Activated CD4-positive, alpha-beta T cell treated with anti-CD3 and anti-CD28 coated beads, Interleukin-2, amount 50 U/mL, for 16 hours (primary cell): Measurements from ENCODE around the gene ORAI1.
"Not testable (repeated sequence)": the region's sequence is repeated elsewhere in the genome, so short reads cannot be mapped to it uniquely, and the experiment has no call there.

Experiments
- DNase-seq: peaks from one replicate; pipeline ENCODE4 v3.0.0-alpha.2; 2020

The ORAI1 gene

DNA sequence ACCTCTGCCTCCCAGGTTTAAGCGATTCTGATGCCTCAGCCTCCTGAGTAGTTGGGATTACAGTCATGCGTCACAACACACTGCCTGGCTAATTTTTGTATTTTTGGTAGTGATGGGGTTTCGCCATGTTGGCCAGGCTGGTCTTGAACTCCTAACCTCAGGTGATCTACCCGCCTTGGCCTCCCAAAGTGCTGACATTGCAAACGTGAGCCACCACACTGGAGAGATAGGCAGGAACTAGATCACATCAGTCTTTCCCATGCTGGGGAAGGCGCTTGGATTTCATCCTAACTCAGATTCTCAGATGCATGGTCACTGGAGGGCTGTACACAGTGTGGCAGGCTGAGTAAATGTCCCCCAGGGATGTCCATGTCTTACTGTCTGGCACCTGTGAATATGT is 18.0 kb upstream of the ORAI1 start:
- DNase-seq: no peak

DNA sequence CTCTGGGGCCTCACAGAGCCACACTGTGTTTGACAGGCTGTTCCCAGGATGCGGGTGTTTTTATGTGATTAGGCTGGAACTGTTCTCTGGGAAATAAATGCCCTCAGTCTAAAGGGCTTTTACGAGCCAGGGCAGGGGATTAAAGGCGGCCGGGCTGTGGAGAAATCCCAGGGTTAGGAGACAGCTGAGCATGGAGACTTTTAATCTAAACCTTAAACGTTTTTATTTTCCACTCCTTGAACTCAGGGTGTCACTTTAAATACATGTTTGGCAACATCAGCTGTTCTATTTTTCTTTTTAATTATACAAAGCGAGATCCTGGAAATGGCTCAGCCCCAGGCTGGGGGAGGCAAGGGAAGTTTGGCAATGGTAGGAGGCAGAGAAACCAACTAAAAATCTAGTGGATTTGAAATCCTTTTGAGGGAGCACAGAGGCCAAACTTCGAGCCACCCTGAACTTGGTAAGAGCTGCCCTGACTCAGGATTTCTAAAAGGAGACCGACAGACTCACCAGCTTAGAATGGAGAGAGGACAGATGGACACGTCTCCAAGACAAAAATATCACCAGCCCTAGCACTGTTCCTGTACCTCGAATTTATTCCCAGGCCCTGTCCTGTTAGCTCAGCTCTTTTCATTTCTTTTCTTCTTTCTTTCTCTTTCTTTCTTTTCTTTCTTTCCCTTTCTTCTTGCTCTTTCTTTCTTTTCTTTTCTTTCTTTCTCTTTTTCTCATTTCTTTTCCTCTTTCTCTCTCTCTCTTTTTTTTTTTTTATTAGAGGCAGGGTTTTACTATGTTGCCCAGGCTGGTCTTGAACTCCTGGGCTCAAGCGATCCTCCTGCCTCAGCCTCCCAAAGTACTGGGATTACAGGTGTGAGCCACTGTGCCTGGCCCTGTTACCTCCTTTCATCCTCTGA is 15.8 kb upstream of the ORAI1 start:
- no peak for DNase-seq

DNA sequence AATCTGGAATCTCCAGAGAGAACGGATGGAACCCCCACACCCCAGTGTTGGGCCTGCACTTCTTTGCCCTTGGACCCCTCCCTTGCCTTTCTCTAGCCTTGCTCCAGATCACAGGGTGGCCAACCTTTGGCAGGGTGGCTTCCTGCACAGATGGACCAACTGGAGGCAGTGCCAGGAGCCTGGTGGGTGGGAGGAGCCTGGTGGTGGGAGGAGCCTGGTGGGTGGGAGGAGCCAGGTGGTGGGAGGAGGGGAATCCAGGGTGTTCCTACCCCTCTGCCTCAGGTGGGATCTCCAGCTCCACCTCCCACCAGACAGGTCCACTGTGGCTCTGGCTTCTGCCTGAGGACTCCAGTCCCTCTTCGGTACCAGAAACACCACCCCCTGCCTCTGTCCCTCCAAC is 15.0 kb upstream of the ORAI1 start:
- DNase-seq: peak; percentile 12

DNA sequence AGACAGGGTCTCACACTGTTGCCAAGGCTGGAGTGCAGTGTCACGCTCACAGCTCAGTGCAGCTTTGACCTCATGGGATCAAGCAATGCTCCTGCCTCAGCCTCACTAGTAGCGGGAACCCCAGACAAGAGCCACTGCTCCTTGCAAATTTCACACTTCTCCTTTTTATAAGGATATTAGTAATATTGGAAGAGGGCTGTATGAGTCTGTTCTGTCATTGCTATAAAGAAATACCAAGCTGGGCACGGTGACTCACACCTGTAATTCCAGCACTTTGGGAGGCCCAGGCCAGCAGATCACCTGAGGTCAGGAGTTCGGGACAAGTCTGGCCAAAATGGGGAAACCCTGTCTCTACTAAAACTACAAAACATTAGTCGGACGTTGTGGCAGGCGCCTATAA is 12.9 kb upstream of the ORAI1 start:
- DNase-seq: no peak

DNA sequence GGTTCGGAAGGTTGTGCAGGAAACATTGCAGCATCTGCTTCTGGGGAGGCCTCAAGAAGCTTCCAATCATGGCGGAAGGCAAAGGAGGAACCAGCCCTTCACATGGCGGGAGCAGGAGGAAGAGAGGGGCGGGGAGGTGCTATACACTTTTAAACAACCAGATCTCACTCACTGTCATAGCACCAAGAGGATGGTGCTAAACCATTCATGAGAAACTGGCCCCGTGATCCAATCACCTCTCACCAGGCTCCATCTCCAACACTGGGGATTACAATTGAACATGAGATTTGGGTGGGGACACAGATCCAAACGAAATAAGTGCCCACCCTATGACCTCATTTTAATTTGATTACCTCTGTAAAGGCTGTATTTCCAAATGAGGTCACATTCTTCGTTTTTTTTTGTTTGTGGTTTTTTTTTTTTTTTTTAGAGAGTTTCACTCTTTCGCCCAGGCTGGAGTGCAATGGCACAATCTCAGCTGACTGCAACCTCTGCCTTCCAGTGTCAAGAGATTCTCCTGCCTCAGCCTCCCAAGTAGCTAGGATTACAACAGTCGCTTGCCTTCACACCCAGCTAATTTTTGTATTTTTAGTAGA is 11.4 kb upstream of the ORAI1 start:
- DNase-seq: no peak

DNA sequence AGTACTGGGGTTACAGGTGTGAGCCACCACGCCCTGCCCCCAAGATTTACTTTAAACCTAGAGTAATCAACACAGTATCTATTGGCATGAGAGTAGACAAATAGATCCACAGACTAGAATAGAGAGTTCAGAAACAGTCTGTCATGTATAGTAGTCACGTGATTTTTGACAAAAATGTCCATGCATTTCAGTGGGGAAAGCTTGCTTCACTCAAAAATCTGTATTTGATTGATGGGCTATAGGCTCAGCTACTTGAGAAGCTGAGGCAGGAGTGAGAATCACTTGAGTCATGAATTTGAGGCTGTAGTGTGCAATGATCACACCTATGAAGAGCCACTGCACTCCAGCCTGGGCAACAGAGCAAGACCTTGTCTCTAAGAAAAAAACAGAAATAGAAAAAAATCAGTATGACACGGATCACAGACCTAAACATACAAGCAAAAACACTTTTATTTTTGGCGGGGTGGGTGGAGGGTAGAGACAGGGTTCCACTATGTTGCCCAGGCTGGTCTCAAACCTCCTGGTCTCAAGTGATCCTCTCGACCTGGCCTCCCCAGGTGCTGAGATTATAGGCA is 7.6 kb upstream of the ORAI1 start:
- DNase-seq: no peak

DNA sequence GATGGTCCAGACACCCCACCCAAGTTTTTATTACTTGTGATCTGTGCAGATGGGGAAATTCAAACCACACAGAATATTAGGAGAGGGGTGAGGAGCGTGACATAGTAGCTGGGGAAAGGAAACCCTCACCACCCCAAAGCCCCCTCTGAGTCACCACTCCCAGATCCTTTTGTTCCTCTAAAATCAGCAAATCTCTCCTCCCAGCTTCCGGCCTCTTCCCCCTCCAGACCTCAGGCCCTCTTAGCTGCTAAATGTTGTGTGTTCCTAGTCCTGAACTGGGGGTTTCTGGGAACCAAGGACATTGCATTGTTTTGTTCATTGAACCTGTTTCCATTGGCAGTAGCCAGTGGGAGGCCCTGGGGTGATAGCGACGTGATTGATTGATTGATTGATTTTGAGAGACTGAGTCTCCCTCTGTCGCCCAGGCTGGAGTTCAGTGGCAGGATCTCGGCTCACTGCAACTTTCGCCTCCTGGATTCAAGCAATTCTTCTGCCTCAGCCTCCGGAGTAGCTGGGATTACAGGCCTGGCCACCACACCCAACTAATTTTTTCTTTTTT is 5.9 kb upstream of the ORAI1 start:
- DNase-seq: no peak

DNA sequence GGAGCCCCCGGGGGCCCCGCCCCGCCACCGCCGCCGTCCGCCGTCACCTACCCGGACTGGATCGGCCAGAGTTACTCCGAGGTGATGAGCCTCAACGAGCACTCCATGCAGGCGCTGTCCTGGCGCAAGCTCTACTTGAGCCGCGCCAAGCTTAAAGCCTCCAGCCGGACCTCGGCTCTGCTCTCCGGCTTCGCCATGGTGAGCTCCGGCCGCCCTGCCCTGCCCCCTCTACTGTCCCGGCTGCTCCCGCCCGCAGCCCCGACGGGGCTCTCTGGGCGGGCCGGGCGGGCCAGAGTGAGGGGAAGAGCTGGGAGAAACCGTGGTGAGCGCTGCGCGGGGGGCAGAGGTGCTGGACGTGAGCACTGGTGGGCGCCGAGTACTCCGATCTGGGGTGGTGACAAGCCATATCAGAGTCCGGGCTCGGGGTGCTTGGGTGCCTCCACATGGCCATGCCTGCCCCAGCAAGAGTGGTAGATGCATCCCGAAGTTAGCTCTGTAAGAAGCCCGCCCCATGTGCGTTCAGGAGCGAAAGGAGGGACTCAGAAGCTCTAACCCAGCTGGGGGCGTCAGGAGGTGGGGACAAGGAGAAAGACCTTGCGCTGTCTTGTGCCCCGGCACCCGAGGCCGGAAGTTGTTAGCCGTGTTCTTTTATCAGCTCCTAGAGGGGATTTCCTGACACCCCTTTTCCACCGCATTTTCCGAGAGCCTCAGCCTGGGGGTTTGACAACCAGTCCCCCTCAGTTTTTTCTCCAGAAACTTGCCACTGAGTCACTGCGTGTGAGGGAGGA is 717 bp downstream of the ORAI1 start:
- DNase-seq: peak; percentile 86

DNA sequence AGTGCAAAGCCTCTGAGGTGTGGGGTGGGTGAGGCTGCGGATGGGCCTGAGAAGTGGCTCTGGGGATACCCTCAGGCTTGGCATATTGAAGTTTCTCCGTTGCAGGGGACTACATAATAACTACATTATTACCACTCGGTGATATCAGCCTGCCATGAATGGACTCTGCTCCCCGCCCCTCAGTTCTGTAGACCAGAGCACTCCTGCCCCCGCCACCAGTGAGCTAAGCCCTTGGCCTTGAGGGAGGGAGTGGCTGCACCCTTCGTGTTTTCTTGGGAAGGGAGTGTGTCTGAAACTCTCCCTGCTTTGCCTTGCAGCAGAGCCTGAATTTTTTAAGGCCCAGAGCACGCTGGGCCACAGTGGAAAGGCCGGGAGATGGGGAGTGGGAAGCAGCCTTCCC is 1.7 kb downstream of the ORAI1 start:
- DNase-seq: peak; percentile 30

DNA sequence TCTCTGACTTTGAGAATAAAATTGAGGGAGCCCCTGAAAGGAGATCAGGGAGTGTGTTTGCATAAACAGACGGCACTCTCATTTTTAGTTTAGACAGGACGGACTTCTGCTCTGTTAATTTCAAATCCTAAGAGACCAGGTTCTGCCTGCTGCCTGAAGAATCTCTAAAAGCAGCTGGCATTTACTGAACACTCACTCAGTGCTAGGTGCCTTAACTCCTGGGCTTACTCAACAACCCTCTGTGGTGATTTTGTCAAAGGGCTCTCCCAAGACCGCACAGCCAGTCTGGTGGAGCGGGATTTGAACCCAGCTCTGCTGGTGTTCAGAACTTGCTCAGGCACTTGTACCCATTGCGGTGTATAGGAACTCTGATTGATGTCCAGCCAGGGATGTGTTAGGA is 2.2 kb downstream of the ORAI1 start:
- peak; percentile 51 for DNase-seq

DNA sequence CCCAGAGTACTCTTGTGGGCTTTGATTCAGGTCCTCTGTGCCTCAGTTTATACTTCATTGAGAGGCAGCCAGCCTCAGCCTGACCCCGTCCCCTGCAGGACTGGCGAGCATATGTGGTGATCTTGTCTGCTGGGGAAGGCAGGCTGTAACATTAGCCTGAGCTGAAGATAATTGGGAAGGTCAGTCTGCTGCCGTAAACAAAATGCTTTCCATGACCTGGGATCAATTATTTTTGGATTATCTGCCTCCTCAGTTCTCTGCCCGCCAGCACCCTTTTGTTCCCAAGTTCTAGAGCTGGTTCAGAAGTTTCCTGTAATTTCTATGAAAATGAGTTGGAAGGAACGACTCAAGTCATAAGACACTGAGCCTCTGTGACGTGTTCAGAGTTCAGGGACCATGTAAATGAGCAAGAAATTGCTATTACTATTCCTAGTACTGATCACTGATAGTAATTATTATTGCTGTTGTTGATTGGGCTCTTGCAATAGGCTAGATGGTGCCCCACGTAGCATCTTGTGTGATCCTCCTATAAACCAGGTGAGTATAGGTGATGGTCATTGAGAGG is 4.5 kb downstream of the ORAI1 start:
- no peak for DNase-seq

DNA sequence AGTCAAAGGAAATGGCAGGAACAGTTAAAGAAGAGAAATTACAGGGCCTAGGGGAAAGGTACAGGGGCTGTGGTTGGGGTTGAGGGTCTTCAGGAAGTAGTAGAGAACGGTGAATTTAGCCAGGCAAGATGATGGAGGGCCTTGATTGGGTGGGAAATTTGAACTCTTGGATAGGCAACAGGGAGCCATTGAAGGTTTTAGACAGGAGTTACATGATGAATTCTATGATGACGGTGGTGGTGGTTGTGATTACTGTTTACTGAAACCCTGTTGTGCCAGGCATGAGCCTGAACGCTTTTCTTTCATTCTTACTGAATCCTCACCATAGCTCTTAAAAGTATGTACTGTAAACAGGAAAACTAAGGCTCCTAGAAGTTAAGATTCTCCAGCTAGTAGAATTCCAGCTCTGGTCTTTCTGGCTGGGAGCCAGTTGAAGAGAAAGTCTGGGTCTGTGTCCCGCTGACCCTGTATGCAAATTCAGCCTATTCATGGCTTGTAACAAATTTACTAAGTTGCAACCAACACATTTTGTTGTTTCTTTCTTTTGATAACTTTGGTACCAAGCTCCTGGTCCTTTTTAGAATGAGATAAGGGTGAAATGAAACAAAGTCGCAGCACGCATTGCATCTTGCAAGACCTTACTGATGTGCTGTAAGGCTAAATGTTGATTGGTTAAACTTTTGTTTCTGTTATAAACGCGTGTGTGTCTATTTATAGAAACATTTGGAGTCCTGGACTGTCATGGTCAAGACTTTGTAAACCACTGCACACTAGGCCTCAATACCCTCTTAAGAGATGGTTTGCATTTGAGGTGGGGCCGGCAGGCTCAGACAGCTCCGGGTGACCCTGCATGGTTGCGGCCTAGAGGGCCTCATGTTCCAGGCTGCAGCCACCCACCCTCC is 6.0 kb downstream of the ORAI1 start:
- no peak for DNase-seq

DNA sequence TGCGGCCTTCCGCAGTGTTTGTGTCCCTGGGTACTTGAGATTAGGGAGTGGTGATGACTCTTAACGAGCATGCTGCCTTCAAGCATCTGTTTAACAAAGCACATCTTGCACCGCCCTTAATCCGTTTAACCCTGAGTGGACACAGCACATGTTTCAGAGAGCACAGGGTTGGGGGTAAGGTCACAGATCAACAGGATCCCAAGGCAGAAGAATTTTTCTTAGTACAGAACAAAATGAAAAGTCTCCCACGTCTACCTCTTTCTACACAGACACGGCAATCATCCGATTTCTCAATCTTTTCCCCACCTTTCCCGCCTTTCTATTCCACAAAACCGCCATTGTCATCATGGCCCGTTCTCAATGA is 7.5 kb downstream of the ORAI1 start:
- DNase-seq: not testable (repeated sequence)

DNA sequence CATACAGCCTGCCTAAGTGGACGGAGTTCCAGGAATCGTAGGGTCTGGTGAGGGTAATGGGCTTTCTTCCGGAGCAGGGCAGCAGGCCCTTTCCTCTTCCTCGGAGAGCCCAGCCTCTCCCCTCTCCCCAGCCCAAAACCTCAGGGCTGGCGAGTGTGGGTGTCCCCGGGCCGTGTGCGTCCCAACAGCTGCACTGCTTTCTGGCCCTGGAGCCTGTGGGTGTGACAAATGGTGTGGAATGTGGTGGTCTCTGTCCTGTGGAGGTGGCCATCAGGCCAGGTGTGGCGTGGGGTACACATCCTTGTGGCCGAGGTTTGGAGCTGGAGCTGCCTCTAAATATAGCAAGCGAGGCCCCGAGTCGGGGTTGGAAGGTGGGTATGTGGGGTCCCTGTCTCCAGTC is 8.5 kb downstream of the ORAI1 start:
- no peak for DNase-seq

DNA sequence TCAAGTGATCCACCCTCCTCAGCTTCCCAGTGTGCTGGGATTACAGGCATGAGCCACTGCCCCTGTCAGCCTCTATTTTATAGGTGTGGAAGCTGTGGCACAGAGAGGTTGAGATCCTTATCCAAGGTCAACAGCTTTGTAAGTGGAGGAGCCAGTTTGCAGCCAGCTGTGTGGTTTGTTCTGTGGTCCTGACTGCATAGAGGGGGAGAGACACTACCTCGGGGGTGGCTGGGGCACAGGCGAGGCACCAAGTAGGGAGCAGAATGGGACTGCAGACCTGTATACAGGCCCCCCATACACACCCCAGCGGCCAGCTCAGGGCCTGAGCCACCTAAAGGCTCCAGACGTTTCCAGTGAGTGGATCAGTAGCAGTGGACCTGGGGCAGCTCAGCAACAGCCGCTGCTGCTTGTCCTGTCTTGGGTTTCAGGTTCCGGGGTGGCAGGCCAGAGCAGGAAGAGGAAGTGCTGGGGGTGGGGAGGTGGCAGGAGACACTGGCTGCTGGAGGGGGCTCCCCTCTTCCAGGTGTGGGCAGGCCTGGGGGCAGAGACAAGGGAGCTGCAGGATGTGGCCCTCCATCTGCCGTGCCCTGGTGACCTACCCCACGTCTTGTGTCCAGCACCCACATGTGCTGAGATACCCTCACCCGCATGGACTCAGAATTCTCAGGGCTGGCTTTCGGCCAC is 11.0 kb downstream of the ORAI1 start:
- peak; percentile 68 for DNase-seq

DNA sequence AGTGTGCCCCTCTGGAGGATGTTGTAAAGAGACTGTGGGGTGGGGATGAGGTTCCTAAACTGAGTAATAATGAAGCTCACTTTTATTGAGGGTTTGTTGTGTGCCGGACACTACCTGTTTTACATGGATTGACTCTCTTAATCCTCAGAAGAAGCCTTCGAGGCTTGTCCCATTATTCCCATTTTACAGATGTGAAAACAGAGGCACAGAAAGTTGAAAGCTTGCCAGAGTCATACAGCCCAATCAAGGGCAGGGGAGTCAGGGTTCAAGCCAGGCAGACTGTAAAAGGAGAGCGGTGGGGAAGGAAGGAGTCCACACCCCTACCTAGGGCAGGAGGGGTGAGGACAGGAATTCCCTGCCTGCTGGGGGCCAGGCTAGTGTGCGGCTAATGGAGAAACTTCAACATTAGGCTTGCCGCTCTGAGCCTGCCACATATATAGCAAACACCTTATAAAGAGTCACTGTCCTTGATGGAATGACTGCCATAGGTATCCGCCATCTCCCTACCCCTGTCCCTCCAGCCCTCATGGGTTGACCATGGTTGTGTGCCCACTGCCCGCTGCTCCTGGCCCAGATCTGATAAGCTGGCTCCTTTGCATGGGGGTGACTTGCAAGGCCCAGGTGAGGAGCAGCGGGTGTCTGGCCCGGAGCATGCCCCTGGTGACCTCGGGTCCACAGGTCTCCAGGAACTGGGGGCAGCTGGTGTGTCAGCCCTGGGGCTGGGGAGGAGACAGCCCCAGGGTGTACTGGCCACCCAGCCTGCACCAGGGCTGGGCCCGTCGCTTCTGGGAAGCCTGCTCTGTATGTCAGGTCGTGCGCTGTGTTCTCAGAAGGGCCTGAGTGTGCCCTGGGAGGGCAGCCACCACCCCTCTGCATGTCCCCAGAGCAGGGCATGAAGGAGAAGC is 12.2 kb downstream of the ORAI1 start:
- DNase-seq: no peak

DNA sequence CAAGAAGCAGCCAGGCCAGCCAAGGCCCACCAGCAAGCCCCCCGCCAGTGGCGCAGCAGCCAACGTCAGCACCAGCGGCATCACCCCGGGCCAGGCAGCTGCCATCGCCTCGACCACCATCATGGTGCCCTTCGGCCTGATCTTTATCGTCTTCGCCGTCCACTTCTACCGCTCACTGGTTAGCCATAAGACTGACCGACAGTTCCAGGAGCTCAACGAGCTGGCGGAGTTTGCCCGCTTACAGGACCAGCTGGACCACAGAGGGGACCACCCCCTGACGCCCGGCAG is 15.0 kb downstream of the ORAI1 start:
- DNase-seq: no peak

DNA sequence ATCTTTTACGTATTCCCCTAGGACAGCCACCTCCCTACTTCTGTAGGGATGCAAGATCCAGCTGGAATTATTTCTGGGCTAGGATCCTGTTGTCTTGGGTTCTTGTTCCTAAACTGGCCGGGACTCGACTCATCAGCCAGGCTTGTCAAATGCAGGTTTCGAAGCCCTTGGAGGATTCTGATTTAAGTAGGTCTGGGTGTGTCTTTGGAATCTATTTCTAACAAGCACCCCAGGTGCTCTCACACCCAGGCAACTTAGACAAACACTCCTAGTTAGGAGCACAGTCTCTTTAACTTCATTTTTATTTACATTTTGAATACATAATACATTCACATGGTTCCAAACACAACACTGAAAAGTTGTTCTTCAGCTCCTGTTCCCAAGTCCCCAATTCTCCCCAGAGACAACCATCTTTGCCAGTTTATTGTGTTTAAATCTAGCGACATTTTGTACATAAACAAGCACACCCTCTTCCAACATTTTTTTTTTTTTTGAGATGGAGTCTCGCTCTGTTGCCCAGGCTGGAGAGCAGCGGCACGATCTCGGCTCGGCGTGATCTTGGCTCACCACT is 22.2 kb downstream of the ORAI1 start:
- DNase-seq: no peak

DNA sequence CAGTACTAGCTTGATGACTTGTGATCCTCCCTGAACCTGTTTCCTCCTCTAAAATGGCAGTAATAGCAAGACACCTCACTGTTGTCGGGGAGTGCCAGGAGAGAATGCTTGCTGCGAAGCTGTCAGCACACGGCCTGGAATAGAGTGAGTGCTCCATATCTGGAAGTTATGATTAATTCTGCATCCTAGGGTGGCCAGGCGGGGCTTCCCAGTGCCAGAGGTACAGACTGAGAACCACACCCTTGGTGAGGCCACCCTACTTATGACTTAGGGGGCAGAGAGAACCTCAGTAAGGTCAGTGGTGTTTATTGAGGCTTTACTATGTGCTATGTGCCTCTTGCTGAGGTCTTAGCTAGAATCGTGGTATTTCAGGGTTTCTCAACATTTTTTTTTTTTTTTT is 23.0 kb downstream of the ORAI1 start:
- DNase-seq: no peak

DNA sequence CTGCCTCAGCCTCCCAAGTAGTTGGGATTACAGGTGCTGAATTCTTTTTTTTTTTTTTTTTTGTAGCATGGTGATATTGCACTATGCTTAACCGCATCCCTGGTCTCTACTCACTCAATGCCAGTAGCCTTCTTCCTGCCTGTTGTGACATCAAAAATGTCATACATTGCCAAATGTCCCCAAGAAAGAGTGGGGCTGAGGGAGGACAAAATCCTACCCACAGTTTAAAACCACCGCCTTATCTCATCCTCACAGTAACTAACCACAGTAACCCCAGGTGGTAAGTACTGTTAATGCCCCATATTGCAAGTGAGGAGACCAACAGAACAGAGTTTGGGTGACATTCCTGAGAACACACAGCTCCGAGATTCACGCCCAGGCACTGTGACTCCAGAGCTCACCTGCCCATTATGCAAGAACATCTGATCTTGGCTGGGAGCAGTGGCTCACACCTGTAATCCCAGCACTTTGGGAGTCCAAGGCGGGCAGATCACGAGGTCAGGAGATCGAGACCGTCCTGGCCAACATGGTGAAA is 23.6 kb downstream of the ORAI1 start:
- DNase-seq: peak; percentile 73
